GDM1 (cell line): ENCODE results near the gene TXLNA.
"Not testable (repeated sequence)": the region's sequence is repeated elsewhere in the genome, so short reads cannot be mapped to it uniquely, and the experiment has no call there.

ENCODE experiments used
- DNase-seq: peaks from one replicate; lab custom pipeline; 2025; lab: John Stamatoyannopoulos, UW

The TXLNA gene

GRCh38 chr1:32179443-32180185 lies at the start of gene TXLNA:
TSS of gene TXLNA (plus strand) at chr1:32179675. CDS start at chr1:32180346, 671 bp downstream.
- DNase-seq = peak; percentile 91

- DNase-seq = not testable (repeated sequence)
Observed at GRCh38 chr1:32133950-32134280, 45.6 kb upstream of the TXLNA start.

- DNase-seq = no peak
Observed at GRCh38 chr1:32137111-32137510, 42.4 kb upstream of the TXLNA start.

- no peak for DNase-seq
Observed at GRCh38 chr1:32138965-32139364, 40.5 kb upstream of the TXLNA start.

- DNase-seq = no peak
Observed at GRCh38 chr1:32142446-32143301, 36.8 kb upstream of the TXLNA start.

GRCh38 chr1:32143302-32143695 lies 36.2 kb upstream of the TXLNA start:
- DNase-seq = not testable (repeated sequence)

GRCh38 chr1:32144033-32144432 lies 35.4 kb upstream of the TXLNA start:
- no peak for DNase-seq

GRCh38 chr1:32147799-32148198 lies 31.7 kb upstream of the TXLNA start:
- not testable (repeated sequence) for DNase-seq

GRCh38 chr1:32150847-32151246 lies 28.6 kb upstream of the TXLNA start:
- no peak for DNase-seq

GRCh38 chr1:32151319-32151787 lies 28.1 kb upstream of the TXLNA start:
- DNase-seq = no peak

GRCh38 chr1:32159189-32159588 lies 20.3 kb upstream of the TXLNA start:
- no peak for DNase-seq

GRCh38 chr1:32163405-32163804 lies 16.1 kb upstream of the TXLNA start:
- no peak for DNase-seq

- not testable (repeated sequence) for DNase-seq
Observed at GRCh38 chr1:32165633-32166032, 13.8 kb upstream of the TXLNA start.

GRCh38 chr1:32170991-32171390 lies 8.5 kb upstream of the TXLNA start:
- no peak for DNase-seq

GRCh38 chr1:32172621-32173245 lies 6.7 kb upstream of the TXLNA start:
- DNase-seq = peak; percentile 41

GRCh38 chr1:32178380-32179192 lies 889 bp upstream of the TXLNA start:
- no peak for DNase-seq

GRCh38 chr1:32179193-32179442 lies 357 bp upstream of the TXLNA start:
- no peak for DNase-seq

GRCh38 chr1:32180186-32181060 lies 948 bp downstream of the TXLNA start:
- DNase-seq = no peak

GRCh38 chr1:32181065-32181464 lies 1.6 kb downstream of the TXLNA start:
- DNase-seq = no peak

- no peak for DNase-seq
Observed at GRCh38 chr1:32181563-32181962, 2.1 kb downstream of the TXLNA start.

GRCh38 chr1:32182060-32182459 lies 2.6 kb downstream of the TXLNA start:
- DNase-seq = no peak
